GM18520 (cell line): ENCODE data around the gene SKIC2.

ENCODE experiments used
- ATAC-seq: cut with Tn5 transposase; IDR thresholded peaks from one replicate; pipeline ENCODE4 v1.9.1; 2021; ENCODE audit not compliant: unreplicated experiment

Gene SKIC2

DNA sequence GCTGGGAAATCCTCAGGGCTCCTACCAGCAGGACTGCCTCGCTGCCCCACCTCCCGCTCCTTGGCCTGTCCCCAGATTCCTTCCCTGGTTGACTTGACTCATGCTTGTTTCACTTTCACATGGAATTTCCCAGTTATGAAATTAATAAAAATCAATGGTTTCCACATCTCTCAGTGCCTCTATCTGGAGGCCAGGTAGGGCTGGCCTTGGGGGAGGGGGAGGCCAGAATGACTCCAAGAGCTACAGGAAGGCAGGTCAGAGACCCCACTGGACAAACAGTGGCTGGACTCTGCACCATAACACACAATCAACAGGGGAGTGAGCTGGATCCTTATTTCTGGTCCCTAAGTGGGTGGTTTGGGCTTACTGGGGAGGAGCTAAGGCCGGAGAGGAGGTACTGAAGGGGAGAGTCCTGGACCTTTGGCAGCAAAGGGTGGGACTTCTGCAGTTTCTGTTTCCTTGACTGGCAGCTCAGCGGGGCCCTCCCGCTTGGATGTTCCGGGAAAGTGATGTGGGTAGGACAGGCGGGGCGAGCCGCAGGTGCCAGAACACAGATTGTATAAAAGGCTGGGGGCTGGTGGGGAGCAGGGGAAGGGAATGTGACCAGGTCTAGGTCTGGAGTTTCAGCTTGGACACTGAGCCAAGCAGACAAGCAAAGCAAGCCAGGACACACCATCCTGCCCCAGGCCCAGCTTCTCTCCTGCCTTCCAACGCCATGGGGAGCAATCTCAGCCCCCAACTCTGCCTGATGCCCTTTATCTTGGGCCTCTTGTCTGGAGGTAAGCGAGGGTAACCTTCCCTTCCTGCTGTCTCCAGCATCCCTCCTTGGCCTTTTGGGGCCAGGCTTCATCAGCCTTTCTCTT, 13.2 kb upstream of the SKIC2 start, which contains the start of gene CFB:
CFB (plus strand) TSS at position 589 of the 863 bp plus-strand sequence; CDS start at position 716, 127 bp downstream.
- ATAC-seq = no peak

DNA sequence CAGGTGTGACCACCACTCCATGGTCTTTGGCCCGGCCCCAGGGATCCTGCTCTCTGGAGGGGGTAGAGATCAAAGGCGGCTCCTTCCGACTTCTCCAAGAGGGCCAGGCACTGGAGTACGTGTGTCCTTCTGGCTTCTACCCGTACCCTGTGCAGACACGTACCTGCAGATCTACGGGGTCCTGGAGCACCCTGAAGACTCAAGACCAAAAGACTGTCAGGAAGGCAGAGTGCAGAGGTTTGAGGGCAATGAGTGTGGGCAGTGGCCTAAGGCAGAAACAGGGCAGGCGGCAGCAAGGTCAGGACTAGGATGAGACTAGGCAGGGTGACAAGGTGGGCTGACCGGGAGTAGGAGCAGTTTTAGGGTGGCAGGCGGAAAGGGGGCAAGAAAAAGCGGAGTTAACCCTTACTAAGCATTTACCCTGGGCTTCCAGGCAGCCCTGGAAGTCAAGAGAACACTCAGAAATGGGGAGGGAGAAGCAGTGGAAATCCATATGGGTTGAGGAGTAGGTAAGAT, 12.5 kb upstream of the SKIC2 start:
- ATAC-seq = no peak

DNA sequence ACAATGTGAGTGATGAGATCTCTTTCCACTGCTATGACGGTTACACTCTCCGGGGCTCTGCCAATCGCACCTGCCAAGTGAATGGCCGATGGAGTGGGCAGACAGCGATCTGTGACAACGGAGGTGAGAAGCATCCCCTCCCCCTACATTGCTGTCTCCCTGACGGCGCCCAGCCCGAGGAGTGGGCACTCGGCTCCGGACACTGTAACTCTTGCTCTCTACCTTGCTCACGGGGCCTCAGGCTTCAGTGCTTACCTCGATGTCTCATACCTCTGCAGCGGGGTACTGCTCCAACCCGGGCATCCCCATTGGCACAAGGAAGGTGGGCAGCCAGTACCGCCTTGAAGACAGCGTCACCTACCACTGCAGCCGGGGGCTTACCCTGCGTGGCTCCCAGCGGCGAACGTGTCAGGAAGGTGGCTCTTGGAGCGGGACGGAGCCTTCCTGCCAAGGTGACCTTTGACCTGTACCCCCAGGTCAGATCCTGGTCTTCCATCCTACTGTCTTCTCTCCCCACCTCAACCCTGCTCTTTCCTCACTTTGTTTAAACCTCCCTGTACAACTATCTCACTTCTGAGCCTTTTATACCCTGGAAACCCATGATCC, 11.8 kb upstream of the SKIC2 start:
- ATAC-seq = no peak

- ATAC-seq = no peak
These were observed 11.1 kb upstream of the SKIC2 start for GRCh38 chr6:31947864-31948263.

- ATAC-seq = no peak
These were observed 10.7 kb upstream of the SKIC2 start for GRCh38 chr6:31948306-31948705.

DNA sequence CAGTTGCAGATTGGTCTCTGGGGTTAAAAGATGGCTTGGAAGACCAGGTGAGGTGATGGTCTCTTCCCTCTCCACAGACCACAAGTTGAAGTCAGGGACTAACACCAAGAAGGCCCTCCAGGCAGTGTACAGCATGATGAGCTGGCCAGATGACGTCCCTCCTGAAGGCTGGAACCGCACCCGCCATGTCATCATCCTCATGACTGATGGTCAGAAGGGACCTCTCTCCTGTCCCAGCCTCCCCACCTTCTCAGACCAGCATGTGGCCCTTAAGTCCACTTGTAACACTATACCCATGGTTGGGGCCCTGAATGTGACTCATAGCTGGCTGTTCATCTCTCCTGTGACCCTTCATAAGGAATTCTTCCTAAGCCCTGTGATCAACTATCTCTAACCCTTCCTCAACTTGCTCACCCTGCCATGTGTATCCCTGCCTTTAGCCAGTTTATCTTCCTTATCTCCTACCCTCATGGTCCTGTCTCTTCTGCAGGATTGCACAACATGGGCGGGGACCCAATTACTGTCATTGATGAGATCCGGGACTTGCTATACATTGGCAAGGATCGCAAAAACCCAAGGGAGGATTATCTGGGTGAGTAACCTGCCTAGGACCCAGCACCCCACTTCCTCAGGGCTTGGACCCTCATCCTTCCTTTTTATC, 10.1 kb upstream of the SKIC2 start:
- no peak for ATAC-seq

DNA sequence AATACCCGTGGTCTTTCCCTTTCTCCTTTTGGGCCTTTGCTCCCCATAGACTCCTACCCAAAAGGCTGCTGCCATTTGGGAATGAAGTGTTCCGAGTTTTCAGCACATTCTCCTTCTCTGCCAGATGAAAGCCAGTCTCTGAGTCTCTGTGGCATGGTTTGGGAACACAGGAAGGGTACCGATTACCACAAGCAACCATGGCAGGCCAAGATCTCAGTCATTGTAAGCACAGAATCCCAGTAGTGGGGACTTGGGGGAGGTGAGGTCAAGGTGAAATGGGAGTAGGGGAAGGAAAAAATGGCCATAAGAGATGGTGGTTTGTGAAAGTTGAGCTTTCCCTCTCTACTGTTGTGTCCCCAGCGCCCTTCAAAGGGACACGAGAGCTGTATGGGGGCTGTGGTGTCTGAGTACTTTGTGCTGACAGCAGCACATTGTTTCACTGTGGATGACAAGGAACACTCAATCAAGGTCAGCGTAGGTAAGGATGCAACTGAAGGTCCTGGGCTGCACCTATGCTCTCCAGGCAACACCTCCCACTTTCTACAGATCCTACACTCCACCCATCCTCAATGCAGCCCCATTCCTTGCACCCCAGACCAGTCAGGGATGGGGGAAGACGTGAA, 8.9 kb upstream of the SKIC2 start:
- ATAC-seq = no peak

DNA sequence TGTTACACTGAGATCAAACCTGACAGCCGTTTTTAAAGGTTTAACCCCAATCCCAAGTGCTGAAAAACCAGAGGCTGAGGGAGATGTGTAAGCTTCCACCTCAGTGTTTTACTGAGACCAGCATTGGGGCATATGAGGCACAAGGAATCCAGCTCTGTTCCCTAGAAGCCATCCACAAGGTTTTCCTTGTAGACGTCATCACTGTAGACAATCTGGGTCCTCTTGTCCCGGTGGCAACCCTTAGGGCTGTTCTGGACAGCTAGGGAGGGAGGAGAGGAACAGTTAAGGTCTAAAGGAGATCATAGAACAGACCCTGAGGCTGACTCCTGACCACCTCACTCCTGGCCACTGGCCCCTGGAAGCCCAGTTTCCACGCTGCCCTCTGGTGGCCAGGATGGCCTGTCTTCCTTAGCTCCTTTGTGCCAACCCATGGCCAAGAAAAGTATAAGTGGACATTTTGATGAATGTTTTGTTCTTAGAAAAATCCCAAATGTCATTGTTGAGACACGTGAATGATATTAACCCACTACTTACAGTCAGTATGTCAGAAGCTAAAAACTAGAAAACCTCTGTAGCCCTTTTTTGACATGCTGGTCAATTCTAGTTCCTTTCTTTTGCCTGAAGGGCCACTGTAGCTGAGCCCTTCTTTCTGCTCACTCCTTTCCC, 6.7 kb upstream of the SKIC2 start:
- ATAC-seq = no peak

DNA sequence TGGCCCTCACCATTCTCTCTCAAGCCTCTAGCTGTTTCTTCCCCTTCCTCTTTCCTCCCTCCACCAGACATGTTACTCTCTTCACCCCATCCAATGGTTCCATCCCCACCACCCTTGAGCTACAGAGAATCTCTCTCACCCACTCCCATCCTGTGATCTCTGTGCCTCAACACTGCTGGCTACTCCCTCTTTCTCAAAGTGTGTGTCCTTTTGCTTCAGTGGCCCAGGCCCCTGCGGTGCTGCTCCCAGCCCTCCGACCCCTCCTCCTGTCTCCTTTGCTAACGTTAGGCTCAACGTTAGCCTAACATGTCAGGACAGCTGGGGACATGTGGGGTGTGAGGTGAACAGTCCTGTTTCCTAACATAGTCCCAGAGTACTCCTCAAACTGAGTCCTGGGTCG, 6.1 kb upstream of the SKIC2 start:
- no peak for ATAC-seq

DNA sequence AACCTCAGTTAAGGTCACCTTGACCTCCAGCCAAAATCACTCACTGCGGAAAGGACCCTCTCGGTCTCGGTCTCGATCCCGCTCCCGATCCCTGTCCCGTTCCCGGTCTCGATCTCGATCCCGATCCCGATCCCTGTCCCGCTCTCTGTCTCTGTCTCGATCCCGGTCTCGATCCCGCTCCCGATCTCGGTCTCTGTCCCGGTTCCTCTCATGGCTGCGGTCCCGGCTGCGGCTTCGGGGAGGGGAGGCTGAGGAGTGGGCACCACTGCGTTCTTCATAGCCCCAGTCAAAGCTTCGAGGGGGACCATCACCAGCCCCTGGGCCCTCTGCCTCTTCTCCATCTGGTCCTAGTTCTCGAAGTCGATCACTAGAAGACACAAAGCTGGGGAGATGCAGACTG, 4.5 kb upstream of the SKIC2 start:
- ATAC-seq = no peak

GRCh38 chr6:31956796-31957195, 2.2 kb upstream of the SKIC2 start:
- ATAC-seq = no peak

DNA sequence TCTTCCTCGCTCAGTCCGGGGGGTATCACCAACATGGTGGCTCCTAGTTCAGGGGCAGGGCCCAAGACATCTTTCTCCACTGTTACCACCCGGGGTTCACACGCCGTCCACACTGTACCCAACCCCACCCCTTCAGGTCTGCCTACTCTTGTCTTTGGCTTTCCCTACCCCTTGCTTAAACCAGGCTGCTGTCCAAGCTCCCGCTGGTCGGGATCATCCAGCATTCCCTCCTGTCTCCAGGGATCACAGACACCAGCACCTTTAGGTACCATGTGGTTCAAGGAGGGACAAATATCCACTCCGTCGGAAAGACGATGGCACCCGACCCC, 599 bp upstream of the SKIC2 start:
- no peak for ATAC-seq

DNA sequence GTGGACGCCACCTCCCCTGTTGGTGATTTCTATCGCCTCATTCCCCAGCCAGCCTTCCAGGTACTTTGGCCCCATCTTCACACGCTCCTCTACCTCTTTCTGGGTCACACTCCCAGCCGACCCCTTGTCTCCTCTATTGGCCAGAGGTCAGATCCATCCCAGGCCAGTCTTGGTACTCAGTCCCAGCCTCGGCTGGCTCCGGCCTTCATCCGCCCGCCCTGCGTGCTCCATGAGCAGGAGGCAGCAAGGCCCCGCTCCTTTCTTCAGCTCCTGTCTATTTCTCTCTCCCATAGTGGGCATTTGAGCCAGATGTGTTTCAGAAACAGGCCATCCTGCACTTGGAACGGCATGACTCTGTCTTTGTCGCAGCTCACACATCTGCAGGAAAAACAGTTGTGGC, 2.6 kb downstream of the SKIC2 start:
- ATAC-seq = no peak

DNA sequence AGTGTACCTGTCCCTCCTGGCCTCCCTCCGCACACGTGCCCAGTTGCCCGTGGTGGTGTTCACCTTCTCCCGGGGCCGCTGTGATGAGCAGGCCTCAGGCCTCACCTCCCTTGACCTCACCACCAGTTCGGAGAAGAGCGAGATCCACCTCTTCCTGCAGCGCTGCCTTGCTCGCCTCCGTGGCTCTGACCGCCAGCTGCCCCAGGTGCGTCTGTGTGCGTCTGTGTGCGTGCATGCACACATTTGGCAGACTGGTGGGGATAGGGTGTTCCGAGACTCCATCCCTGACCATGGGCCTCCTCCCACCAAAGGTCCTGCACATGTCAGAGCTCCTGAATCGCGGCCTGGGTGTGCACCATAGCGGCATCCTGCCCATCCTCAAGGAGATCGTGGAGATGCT, 4.9 kb downstream of the SKIC2 start:
- no peak for ATAC-seq

DNA sequence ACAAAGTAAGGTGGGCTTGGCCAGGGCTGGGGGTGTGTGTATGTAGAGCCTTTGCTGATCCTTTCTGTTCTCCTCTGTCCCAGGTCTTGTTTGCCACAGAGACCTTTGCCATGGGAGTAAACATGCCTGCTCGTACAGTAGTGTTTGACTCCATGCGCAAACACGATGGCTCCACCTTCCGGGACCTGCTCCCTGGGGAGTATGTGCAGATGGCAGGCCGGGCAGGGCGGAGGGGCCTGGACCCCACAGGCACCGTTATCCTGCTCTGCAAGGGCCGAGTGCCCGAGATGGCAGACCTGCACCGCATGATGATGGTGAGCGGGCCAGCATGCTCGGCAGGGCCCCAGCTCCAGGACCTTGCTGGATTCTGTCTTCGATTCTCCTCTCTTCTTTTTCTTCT, 6.7 kb downstream of the SKIC2 start:
- no peak for ATAC-seq

GRCh38 chr6:31966506-31966905, 7.5 kb downstream of the SKIC2 start:
- ATAC-seq = no peak

DNA sequence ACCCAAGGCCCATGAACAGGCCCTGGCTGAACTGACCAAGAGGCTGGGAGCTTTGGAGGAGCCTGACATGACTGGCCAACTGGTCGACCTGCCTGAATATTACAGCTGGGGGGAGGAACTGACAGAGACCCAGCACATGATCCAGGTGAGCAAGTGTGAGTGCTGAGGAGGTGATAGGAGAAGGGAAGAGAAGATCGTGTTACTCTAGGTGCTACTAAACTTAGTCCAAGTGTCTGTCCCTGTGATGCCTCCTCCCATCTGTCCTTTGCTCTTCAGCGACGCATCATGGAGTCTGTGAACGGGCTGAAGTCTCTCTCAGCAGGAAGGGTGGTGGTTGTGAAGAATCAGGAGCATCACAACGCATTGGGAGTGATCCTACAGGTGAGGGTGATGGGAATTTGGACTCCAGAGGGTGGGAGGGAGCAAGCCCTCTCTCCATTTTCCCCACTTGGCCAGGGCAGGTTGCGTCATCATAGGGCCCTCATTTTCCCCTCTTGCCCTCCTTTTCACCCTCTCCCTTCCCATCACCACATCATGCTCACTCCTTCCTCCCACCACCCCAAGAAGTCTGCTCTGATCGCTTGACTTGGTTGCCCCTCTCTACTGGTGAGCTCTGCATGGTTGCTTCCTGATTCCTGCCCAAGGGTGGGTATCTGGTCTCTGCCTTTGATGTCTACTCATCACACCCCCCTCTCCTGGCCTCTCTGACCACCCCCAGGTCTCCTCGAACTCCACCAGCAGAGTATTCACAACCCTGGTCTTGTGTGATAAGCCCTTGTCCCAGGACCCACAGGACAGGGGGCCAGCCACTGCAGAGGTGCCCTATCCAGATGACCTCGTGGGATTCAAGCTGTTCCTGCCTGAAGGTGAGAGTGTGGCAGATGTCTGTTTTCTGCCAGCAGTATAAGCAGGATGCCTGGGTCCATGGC, 8.3 kb downstream of the SKIC2 start:
- no peak for ATAC-seq

GRCh38 chr6:31967926-31968320, 8.9 kb downstream of the SKIC2 start:
- ATAC-seq = no peak

GRCh38 chr6:31968326-31968725, 9.4 kb downstream of the SKIC2 start:
- ATAC-seq = no peak
